ENCODE measurements around the gene ZNF3.

- TF ChIP-seq CTCF (IDR thresholded peaks at IDR 0.05) (no peak), POLR2A (IDR thresholded peaks at IDR 0.05) (no peak)
Observed at GRCh38 chr7:100091411-100092181, 10.1 kb upstream of the ZNF3 start.
